Endodermal cell (in vitro differentiated cells): ENCODE results near the gene CLVS2. TPM values are rescaled to one million over a fixed set of nuclear protein-coding genes. Genes with fewer than 3 reads are reported as not detected.

Source experiments
- DNase-seq: peaks from one replicate; pipeline ENCODE4 v3.0.0-alpha.2; 2017
- H3K27ac ChIP-seq: 2 replicates; pipeline ENCODE4 v1.5.1; 2013; ENCODE audit warnings: mild to moderate bottlenecking, low read depth, low read length, moderate library complexity
- H3K27me3 ChIP-seq: 2 replicates; pipeline ENCODE4 v1.6.1; 2013; ENCODE audit warnings: mild to moderate bottlenecking, low read length, moderate library complexity; ENCODE audit not compliant: insufficient read depth, control insufficient read depth, poor library complexity, severe bottlenecking
- H3K36me3 ChIP-seq: 2 replicates; pipeline ENCODE4 v1.7.0; 2013; ENCODE audit warnings: mild to moderate bottlenecking, low read length, moderate library complexity; ENCODE audit not compliant: control insufficient read depth, insufficient read depth
- H3K4me1 ChIP-seq: one replicate; pipeline ENCODE4 v1.7.0; 2013; ENCODE audit warnings: low read length; ENCODE audit not compliant: control insufficient read depth, insufficient read depth
- H3K4me3 ChIP-seq: 2 replicates; pipeline ENCODE4 v1.5.1; 2013; ENCODE audit warnings: mild to moderate bottlenecking, low read length, moderate library complexity
- H3K9ac ChIP-seq: 2 replicates; pipeline ENCODE4 v1.6.1; 2013; ENCODE audit warnings: mild to moderate bottlenecking, low read length, moderate library complexity; ENCODE audit not compliant: poor library complexity, severe bottlenecking; ENCODE audit errors: extremely low read depth
- H3K9me3 ChIP-seq: 2 replicates; pipeline ENCODE4 v1.6.1; 2013; ENCODE audit warnings: mild to moderate bottlenecking, low read length, moderate library complexity; ENCODE audit not compliant: control insufficient read depth
- H3K27ac Mint-ChIP-seq: 2 replicates; pipeline ENCODE4 v1.8.0; 2020; ENCODE audit warnings: mixed read lengths
- H3K27me3 Mint-ChIP-seq: 2 replicates; pipeline ENCODE4 v1.8.0; 2021; ENCODE audit warnings: mild to moderate bottlenecking, mixed read lengths; ENCODE audit not compliant: insufficient read depth
- H3K36me3 Mint-ChIP-seq: 2 replicates; pipeline ENCODE4 v1.8.0; 2020; ENCODE audit warnings: low read depth, mixed read lengths
- H3K4me1 Mint-ChIP-seq: 2 replicates; pipeline ENCODE4 v1.8.0; 2020; ENCODE audit warnings: mixed read lengths
- H3K4me3 Mint-ChIP-seq: 2 replicates; pipeline ENCODE4 v1.8.0; 2020; ENCODE audit warnings: mild to moderate bottlenecking, moderate library complexity, mixed read lengths
- H3K9me3 Mint-ChIP-seq: 2 replicates; pipeline ENCODE4 v1.8.0; 2020; ENCODE audit warnings: mild to moderate bottlenecking, mixed read lengths
- WGBS, 2 experiments: methylation state at CpG; one replicate each; pipeline versions ENCODE4 v1.1.5 to v1.1.7; 2013; ENCODE audit warnings: missing lambda C conversion rate in 2 of 2, mixed read lengths in 1 of 2; ENCODE audit not compliant: insufficient coverage in 1 of 2, insufficient read length in 1 of 2; 5-methylcytosine and 5-hydroxymethylcytosine counted together
- total RNA-seq, 2 donors: library from RNA; stranded (reverse); fragmentation: NEBNext Ultra II Directional in 1 of 2; extraction: Animal tissue kit (Norgen Biotek cat#: 25700) in 1 of 2; gene quantifications; 2 replicates in 1 of 2; 3 replicates in 1 of 2; pipeline ENCODE4 v1.2.1, GENCODE V29; 2021
- TF ChIP-seq, protein P1 (sequence below): fragments of 200-600 bp; sonication (generic); conservative IDR thresholded peaks from 2 replicates; pipeline ENCODE4 v1.5.0; 2021; ENCODE audit warnings: antibody characterized with exemption, mild to moderate bottlenecking

CLVS2 gene
- total RNA-seq, 2 donors from 2014 or later: 38.9 to 48.1 TPM

- H3K27me3 ChIP-seq: no peaks in the 10 kb centered on the region
- DNase-seq: no peak
- no peaks in the 10 kb centered on the region for H3K9me3 ChIP-seq
- Mint-ChIP-seq H3K4me1 (no peaks in the 10 kb centered on the region), H3K27ac (no peak overlapping the region), H3K9me3 (no peaks in the 10 kb centered on the region), H3K4me3 (no peak overlapping the region), H3K27me3 (no peaks in the 10 kb centered on the region), H3K36me3 (peaks cover 24% of the 10 kb centered on the region)
- H3K4me1 ChIP-seq: no peaks in the 10 kb centered on the region
- WGBS, 2 experiments: 82% methylated on average over 1 of the region's 1 CpG; no CpG with 5 or more reads in 1 of the 2 experiments
- H3K27ac ChIP-seq: peak overlapping the region; percentile 40
- no peak overlapping the region for H3K4me3 ChIP-seq
- TF ChIP-seq, protein P1, sequence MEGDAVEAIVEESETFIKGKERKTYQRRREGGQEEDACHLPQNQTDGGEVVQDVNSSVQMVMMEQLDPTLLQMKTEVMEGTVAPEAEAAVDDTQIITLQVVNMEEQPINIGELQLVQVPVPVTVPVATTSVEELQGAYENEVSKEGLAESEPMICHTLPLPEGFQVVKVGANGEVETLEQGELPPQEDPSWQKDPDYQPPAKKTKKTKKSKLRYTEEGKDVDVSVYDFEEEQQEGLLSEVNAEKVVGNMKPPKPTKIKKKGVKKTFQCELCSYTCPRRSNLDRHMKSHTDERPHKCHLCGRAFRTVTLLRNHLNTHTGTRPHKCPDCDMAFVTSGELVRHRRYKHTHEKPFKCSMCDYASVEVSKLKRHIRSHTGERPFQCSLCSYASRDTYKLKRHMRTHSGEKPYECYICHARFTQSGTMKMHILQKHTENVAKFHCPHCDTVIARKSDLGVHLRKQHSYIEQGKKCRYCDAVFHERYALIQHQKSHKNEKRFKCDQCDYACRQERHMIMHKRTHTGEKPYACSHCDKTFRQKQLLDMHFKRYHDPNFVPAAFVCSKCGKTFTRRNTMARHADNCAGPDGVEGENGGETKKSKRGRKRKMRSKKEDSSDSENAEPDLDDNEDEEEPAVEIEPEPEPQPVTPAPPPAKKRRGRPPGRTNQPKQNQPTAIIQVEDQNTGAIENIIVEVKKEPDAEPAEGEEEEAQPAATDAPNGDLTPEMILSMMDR: no peak
- H3K9ac ChIP-seq: no peak overlapping the region
- H3K36me3 ChIP-seq: peaks cover 27% of the 10 kb centered on the region
Observed at GRCh38 chr6:123062670-123063069, 66.6 kb downstream of the CLVS2 start.

GRCh38 chr6:123064038-123064437, 68.0 kb downstream of the CLVS2 start:
- 100% methylated on average over 1 to 2 of the region's 2 CpGs for WGBS, 2 experiments
- Mint-ChIP-seq H3K27me3 (no peaks in the 10 kb centered on the region), H3K4me3 (no peak overlapping the region), H3K4me1 (no peaks in the 10 kb centered on the region), H3K27ac (no peak overlapping the region), H3K36me3 (peaks cover 16% of the 10 kb centered on the region), H3K9me3 (no peaks in the 10 kb centered on the region)
- Histone ChIP-seq H3K9ac (no peak overlapping the region), H3K27ac (no peak overlapping the region), H3K27me3 (no peaks in the 10 kb centered on the region), H3K4me1 (no peaks in the 10 kb centered on the region), H3K36me3 (peaks cover 18% of the 10 kb centered on the region), H3K9me3 (no peaks in the 10 kb centered on the region), H3K4me3 (no peak overlapping the region)
- DNase-seq: no peak
- TF ChIP-seq, protein P1: no peak

- TF ChIP-seq, protein P1: no peak
- Mint-ChIP-seq H3K27ac (no peak overlapping the region), H3K4me3 (no peak overlapping the region), H3K27me3 (no peaks in the 10 kb centered on the region), H3K36me3 (no peaks in the 10 kb centered on the region), H3K4me1 (peaks cover 5% of the 10 kb centered on the region), H3K9me3 (no peaks in the 10 kb centered on the region)
- no peak overlapping the region for H3K27ac ChIP-seq
- H3K4me3 ChIP-seq: no peak overlapping the region
- H3K4me1 ChIP-seq: no peaks in the 10 kb centered on the region
- no peaks in the 10 kb centered on the region for H3K36me3 ChIP-seq
- no peak overlapping the region for H3K9ac ChIP-seq
- no peak for DNase-seq
- 83 to 90% methylated on average over 1 to 2 of the region's 2 CpGs for WGBS, 2 experiments
- H3K9me3 ChIP-seq: no peaks in the 10 kb centered on the region
- no peaks in the 10 kb centered on the region for H3K27me3 ChIP-seq
Observed at GRCh38 chr6:123074616-123075015, 78.6 kb downstream of the CLVS2 start.
